ENCODE measurements around the gene PRSS23.

GRCh38 chr11:86781546-86781945 is 18.8 kb upstream of the PRSS23 start:
- no peak for TF ChIP-seq CTCF (IDR thresholded peaks at IDR 0.05; ENCODE audit: insufficient read depth, low read length, poor library complexity, severe bottlenecking)
- no peak for TF ChIP-seq EZH2phosphoT487 (conservative IDR thresholded peaks at IDR 0.05; ENCODE audit: low read length)

Measured in SU-DHL-6 (cell line).